K562 (cell line): ENCODE data around the gene RNF39. TPM values are rescaled to one million over a fixed set of nuclear protein-coding genes. Genes with fewer than 3 reads are reported as not detected.

Source experiments
- ATAC-seq: fragments of 200-7000 bp; cut with Tn5 transposase; 3 replicates; pipeline ENCODE4 v1.9.1; 2020; ENCODE audit warnings: moderate library complexity
- BruUV-seq: library from RNA; stranded (reverse); fragments of 400-500 nt; replicated peaks from 2 replicates; lab custom pipeline; 2021; lab: Mats Ljungman, UMichigan
- CTCF ChIA-PET: fragments of 300-600 bp; formaldehyde crosslinking; extraction: SDS; loops from one replicate; lab custom pipeline; 2021; ENCODE audit warnings: low intra/inter-chr PET ratio; lab: Yijun Ruan, JAX
- POLR2A ChIA-PET: fragments of 300-600, 350-650 bp; sonication (Branson Sonifier 250); formaldehyde crosslinking; extraction: SDS; loops from one replicate; lab custom pipeline; 2021; ENCODE audit warnings: antibody characterized with exemption, inconsistent platforms; lab: Yijun Ruan, JAX
- DNase-seq, 4 experiments: peaks; one replicate each; pipeline versions ENCODE4 v3.0.0 to v3.0.0-alpha.2; 2011 to 2018; ENCODE audit warnings: low spot score in 3 of 4, mixed read lengths in 3 of 4; ENCODE audit errors: extremely low read depth in 1 of 4
- FAIRE-seq: peaks from 2 replicates; lab custom pipeline; 2011; peaks lifted over from hg19 to GRCh38; lab: Jason Lieb, UNC
- H2AFZ ChIP-seq: 2 replicates; pipeline ENCODE4 v1.6.0; 2011; ENCODE audit warnings: low read depth, low read length, control low read depth, inconsistent platforms
- H3K27ac ChIP-seq: fragments of 200-600 bp; 3 replicates; pipeline ENCODE4 v1.8.0; 2011; ENCODE audit warnings: low read depth, mild to moderate bottlenecking, control low read depth, inconsistent platforms, low read length, moderate library complexity, mixed read lengths; ENCODE audit errors: extremely low read depth
- H3K27me3 ChIP-seq, 2 experiments: fragments of 300-600 bp in 1 of 2; 2 replicates in 1 of 2; 3 replicates in 1 of 2; pipeline versions ENCODE4 v1.6.0 to v1.8.0; 2011; ENCODE audit warnings: inconsistent platforms in 2 of 2, low read length in 2 of 2, mild to moderate bottlenecking in 1 of 2, mixed read lengths in 1 of 2, moderate library complexity in 1 of 2; ENCODE audit not compliant: control insufficient read depth in 2 of 2, insufficient read depth in 2 of 2
- H3K36me3 ChIP-seq: fragments of 300-600 bp; 3 replicates; pipeline ENCODE4 v1.8.0; 2011; ENCODE audit warnings: mild to moderate bottlenecking, low read length, inconsistent platforms; ENCODE audit not compliant: control insufficient read depth, insufficient read depth
- H3K4me1 ChIP-seq, 2 experiments: fragments of 200-600 bp in 1 of 2; replicated peaks in 1 of 2; 2 replicates in 1 of 2; 3 replicates in 1 of 2; pipeline versions ENCODE4 v1.5.1 to v1.8.0; 2011; ENCODE audit warnings: inconsistent platforms in 2 of 2, low read length in 2 of 2, mild to moderate bottlenecking in 1 of 2, mixed read lengths in 1 of 2, moderate library complexity in 1 of 2; ENCODE audit not compliant: control insufficient read depth in 2 of 2, insufficient read depth in 2 of 2
- H3K4me2 ChIP-seq: 2 replicates; pipeline ENCODE4 v1.6.1; 2011; ENCODE audit warnings: low read length, control low read depth, inconsistent platforms, mixed read lengths; ENCODE audit not compliant: insufficient read depth
- H3K4me3 ChIP-seq: fragments of 200-600 bp; sonication (generic), shearing (Covaris generic); 2 replicates; pipeline ENCODE4 v1.5.1; 2016; ENCODE audit warnings: control low read depth, inconsistent platforms
- H3K79me2 ChIP-seq: fragments of 200-600 bp; 3 replicates; pipeline ENCODE4 v1.8.0; 2011; ENCODE audit warnings: low read length, inconsistent platforms; ENCODE audit not compliant: control insufficient read depth, insufficient read depth
- H3K9ac ChIP-seq, 2 experiments: 2 replicates each; pipeline versions ENCODE4 v1.6.0 to v1.6.1; 2011; ENCODE audit warnings: low read depth in 2 of 2, low read length in 2 of 2, control low read depth in 1 of 2, inconsistent platforms in 1 of 2, mild to moderate bottlenecking in 1 of 2, mixed read lengths in 1 of 2; ENCODE audit not compliant: insufficient read depth in 1 of 2
- H3K9me1 ChIP-seq: one replicate; pipeline ENCODE4 v1.6.0; 2011; ENCODE audit warnings: inconsistent platforms, mild to moderate bottlenecking, low read length, moderate library complexity; ENCODE audit not compliant: control insufficient read depth, insufficient read depth
- H3K9me3 ChIP-seq: replicated peaks from 2 replicates; pipeline ENCODE4 v1.5.1; 2011; ENCODE audit warnings: low read depth, low read length, inconsistent platforms; ENCODE audit not compliant: control insufficient read depth, insufficient read depth
- H4K20me1 ChIP-seq: replicated peaks from 2 replicates; pipeline ENCODE4 v1.6.1; 2011; ENCODE audit warnings: low read length, inconsistent platforms, mixed read lengths; ENCODE audit not compliant: control insufficient read depth, insufficient read depth
- BRF2 ChIP-seq: IDR thresholded peaks from 3 replicates; pipeline ENCODE4 v1.6.1; 2011; ENCODE audit warnings: borderline replicate concordance, mild to moderate bottlenecking; ENCODE audit not compliant: insufficient read length, insufficient read depth
- CAMTA2 ChIP-seq: fragments of 250-450 bp; sonication (Bioruptor Pico); conservative IDR thresholded peaks from 2 replicates; pipeline ENCODE4 v1.5.1; 2022
- GTF2A2 ChIP-seq: IDR thresholded peaks from 2 replicates; pipeline ENCODE4 v1.6.1; 2016; ENCODE audit warnings: mild to moderate bottlenecking, missing genetic modification characterization, missing compliant biosample characterization
- HMG20A ChIP-seq: fragments of 450-650 bp; formaldehyde crosslinking; conservative IDR thresholded peaks from 2 replicates; pipeline ENCODE4 v1.4.0; 2020; ENCODE audit warnings: mild to moderate bottlenecking, mixed read lengths
- KLF6 ChIP-seq: fragments of 250-450 bp; sonication (Bioruptor Pico); IDR thresholded peaks from 2 replicates; pipeline ENCODE4 v1.4.0; 2020; ENCODE audit warnings: mild to moderate bottlenecking, moderate library complexity, borderline replicate concordance
- RBM34 ChIP-seq: fragments of 200-400 bp; formaldehyde crosslinking; IDR thresholded peaks from 2 replicates; pipeline ENCODE4 v1.6.1; 2018; ENCODE audit warnings: low read length, borderline replicate concordance; ENCODE audit not compliant: insufficient read depth
- XRCC5 ChIP-seq: fragments of 200-400 bp; formaldehyde crosslinking; IDR thresholded peaks from 2 replicates; pipeline ENCODE4 v1.6.1; 2017; ENCODE audit warnings: low read depth, mild to moderate bottlenecking, low read length
- WGBS: fragments of 100-300 bp; shearing (Covaris generic); methylation state at CpG from one replicate; pipeline ENCODE4 v1.1.6; 2016; ENCODE audit warnings: low coverage, mixed read lengths; ENCODE audit not compliant: insufficient coverage; ENCODE audit errors: missing lambda C conversion rate; 5-methylcytosine and 5-hydroxymethylcytosine counted together
- in situ Hi-C: fragments of 300-500 bp; cut with MboI; formaldehyde crosslinking; loops from 4 replicates; pipeline ENCODE4 v1.15.0; 2018; ENCODE audit warnings: inconsistent platforms, mixed read lengths
- intact Hi-C: fragments of 100-400 bp; cut with micrococcal nuclease; formaldehyde crosslinking; loops from 2 replicates; pipeline ENCODE4 v1.14.2; 2022
- polyA plus RNA-seq, 8 experiments: library from polyadenylated mRNA; depleted of rRNA in 4 of 8; stranded (reverse) in 5 of 8; unstranded in 3 of 8; fragments of >200 nt; fragmentation: Nextera tagmentation in 2 of 8; fragmentation: Illumina TruSeq in 1 of 8; extraction: Ambion mirVana in 2 of 8; extraction: Trizol in 1 of 8; gene quantifications; 2 replicates each; pipeline versions ENCODE4 v1.2.1 to v1.2.3, GENCODE V29; 2011 to 2014; ENCODE audit warnings: inconsistent platforms in 1 of 8, missing spikeins in 1 of 8
- total RNA-seq, 7 experiments: library from RNA; depleted of rRNA in 6 of 7; stranded (reverse); fragments of >200 nt in 6 of 7; fragmentation: Illumina TruSeq in 2 of 7; extraction: Trizol in 2 of 7; gene quantifications; 2 replicates each; pipeline versions ENCODE4 v1.2.1 to v1.2.3, GENCODE V29; 2011 to 2021; ENCODE audit warnings: low replicate concordance in 1 of 7
- TF ChIP-seq, protein P1 (sequence below), 2 experiments: fragments of 450-650 bp; IDR thresholded peaks; 2 replicates each; pipeline ENCODE4 v1.6.1; 2018; ENCODE audit warnings: mild to moderate bottlenecking in 2 of 2, low read depth in 1 of 2; ENCODE audit not compliant: partially characterized antibody in 2 of 2
- TF ChIP-seq, protein P2 (sequence below): fragments of 450-650 bp; IDR thresholded peaks from 2 replicates; pipeline ENCODE4 v1.6.1; 2016; ENCODE audit warnings: missing biosample characterization, missing genetic modification characterization

RNF39 gene
- total and polyA plus RNA-seq, 9 of the 15 experiments (the other 6 are each of a cell fraction or from before 2014, with no cell fraction given): not detected

DNA sequence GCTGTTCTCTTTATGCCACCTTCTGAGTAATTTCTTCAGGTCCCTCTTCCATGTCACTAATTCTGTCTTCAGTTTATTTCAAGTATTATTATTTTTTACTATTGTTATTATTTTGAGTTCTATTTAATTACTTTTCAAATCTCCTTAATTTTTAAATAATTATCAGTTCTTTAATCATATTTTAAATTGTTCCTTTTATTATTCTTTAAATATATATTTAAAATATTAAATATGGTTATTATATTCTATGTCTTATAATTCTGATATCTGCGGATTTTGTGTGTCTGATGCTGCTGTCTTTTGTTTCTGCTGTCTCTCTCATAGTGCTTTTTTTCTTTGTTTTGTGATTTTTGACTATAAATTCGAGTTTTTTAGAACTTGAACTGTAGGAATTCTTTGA is 12.3 kb downstream of the RNF39 start:
- H3K27me3 ChIP-seq: no peaks in the 10 kb centered on the region
- no peaks in the 10 kb centered on the region for H3K9me3 ChIP-seq
- H3K9ac ChIP-seq: no peak overlapping the region
- intact Hi-C loops: loop anchor here (5.0 to 10.0 kb wide), 2 partner anchors 96 to 281 kb away; partner anchors contain the start of gene RPP21
- ATAC-seq (no peak), DNase-seq (no peak)
- CTCF ChIA-PET: no interaction called here
- no peak overlapping the region for H3K4me2 ChIP-seq
- H3K36me3 ChIP-seq: peaks cover 28% of the 10 kb centered on the region
- H3K79me2 ChIP-seq: peaks cover 64% of the 10 kb centered on the region
- no peak for TF ChIP-seq XRCC5
- TF ChIP-seq RBM34: no peak
- TF ChIP-seq HMG20A (CRISPR knock-in tag): no peak
- TF ChIP-seq, protein P1, sequence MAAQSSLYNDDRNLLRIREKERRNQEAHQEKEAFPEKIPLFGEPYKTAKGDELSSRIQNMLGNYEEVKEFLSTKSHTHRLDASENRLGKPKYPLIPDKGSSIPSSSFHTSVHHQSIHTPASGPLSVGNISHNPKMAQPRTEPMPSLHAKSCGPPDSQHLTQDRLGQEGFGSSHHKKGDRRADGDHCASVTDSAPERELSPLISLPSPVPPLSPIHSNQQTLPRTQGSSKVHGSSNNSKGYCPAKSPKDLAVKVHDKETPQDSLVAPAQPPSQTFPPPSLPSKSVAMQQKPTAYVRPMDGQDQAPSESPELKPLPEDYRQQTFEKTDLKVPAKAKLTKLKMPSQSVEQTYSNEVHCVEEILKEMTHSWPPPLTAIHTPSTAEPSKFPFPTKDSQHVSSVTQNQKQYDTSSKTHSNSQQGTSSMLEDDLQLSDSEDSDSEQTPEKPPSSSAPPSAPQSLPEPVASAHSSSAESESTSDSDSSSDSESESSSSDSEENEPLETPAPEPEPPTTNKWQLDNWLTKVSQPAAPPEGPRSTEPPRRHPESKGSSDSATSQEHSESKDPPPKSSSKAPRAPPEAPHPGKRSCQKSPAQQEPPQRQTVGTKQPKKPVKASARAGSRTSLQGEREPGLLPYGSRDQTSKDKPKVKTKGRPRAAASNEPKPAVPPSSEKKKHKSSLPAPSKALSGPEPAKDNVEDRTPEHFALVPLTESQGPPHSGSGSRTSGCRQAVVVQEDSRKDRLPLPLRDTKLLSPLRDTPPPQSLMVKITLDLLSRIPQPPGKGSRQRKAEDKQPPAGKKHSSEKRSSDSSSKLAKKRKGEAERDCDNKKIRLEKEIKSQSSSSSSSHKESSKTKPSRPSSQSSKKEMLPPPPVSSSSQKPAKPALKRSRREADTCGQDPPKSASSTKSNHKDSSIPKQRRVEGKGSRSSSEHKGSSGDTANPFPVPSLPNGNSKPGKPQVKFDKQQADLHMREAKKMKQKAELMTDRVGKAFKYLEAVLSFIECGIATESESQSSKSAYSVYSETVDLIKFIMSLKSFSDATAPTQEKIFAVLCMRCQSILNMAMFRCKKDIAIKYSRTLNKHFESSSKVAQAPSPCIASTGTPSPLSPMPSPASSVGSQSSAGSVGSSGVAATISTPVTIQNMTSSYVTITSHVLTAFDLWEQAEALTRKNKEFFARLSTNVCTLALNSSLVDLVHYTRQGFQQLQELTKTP (IDR thresholded peaks at IDR 0.05; ENCODE audit: low read depth in 1 of 2, partially characterized antibody in 2 of 2): no peak
- no peak for TF ChIP-seq GTF2A2
- no peak for TF ChIP-seq KLF6 (CRISPR knock-in tag)
- TF ChIP-seq BRF2: no peak
- TF ChIP-seq CAMTA2 (CRISPR knock-in tag): no peak
- TF ChIP-seq, protein P2, sequence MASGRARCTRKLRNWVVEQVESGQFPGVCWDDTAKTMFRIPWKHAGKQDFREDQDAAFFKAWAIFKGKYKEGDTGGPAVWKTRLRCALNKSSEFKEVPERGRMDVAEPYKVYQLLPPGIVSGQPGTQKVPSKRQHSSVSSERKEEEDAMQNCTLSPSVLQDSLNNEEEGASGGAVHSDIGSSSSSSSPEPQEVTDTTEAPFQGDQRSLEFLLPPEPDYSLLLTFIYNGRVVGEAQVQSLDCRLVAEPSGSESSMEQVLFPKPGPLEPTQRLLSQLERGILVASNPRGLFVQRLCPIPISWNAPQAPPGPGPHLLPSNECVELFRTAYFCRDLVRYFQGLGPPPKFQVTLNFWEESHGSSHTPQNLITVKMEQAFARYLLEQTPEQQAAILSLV: no peak
- TF ChIP-seq, all 486 proteins: peak for 0
- BruUV-seq: no TSS peak
- FAIRE-seq: no peak
- Histone ChIP-seq H3K27ac (no peak overlapping the region), H2AFZ (no peak overlapping the region), H3K4me1 (peaks cover 0 to 14% of the 10 kb centered on the region in 2 experiments; a peak in 3 of 5 replicates), H4K20me1 (no peaks in the 10 kb centered on the region), H3K9me1 (no peaks in the 10 kb centered on the region), H3K4me3 (no peak overlapping the region)
- POLR2A ChIA-PET: no interaction called here
- in situ Hi-C loops: no loop called here
- WGBS: 45% methylated on average over 2 of the region's 2 CpGs
